GM12873 (cell line): ENCODE measurements around the gene PNPLA2.

Experiments used
- CTCF ChIP-seq: IDR thresholded peaks from 2 replicates; pipeline ENCODE4 v1.5.1; 2012; ENCODE audit warnings: low read depth, mild to moderate bottlenecking, moderate library complexity, low read length, control low read depth; ENCODE audit not compliant: insufficient read depth; ENCODE audit errors: missing control alignments

The PNPLA2 gene

GRCh38 chr11:779955-780532 is 38.7 kb upstream of the PNPLA2 start:
- TF ChIP-seq CTCF: no peak

DNA sequence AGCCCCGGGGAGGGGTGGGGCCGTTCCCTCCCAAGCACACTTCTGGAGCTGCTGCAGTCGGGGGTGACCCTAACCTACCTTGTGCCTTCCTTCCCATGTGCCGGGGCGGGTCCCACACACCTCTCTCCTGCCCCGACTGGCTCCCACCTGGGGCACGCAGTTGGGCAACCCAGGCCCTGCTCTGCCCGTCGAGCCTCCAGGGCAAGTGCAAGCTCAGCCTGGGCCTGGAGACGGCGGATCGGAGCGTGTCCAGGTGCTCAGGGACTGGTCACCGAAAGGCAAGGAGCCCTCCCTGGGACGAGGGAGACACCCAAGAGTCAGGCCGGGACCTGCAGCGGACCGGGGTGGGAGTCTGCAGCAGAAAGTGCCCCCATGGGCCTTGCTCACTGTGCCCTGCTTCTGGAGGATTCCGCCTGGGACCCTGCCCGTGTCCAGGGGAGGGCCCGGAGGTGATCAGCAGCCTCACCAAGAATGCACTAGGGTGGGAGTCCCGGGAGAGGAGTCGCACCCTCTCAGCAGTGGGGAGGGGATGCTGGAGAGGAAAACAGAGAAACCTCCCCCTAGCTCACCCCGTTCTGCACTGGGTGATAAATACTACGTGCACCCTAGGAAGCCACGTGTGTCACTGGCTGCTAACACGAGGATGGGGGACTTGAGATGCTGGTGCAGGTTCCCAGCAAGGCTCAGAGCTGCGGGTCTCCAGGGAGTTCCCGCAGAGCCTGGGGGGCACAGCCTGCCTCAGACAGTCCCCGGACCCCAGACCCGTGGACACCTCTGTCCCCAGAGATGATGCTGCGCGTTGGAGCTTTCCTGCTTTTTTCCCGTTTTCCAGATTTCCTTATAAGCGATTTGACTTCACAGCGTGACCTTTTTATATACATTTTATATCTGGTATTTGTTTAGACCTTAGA is 36.2 kb upstream of the PNPLA2 start:
- TF ChIP-seq CTCF: no peak

- TF ChIP-seq CTCF: no peak
Measured at GRCh38 chr11:783581-784015, 35.1 kb upstream of the PNPLA2 start.

- no peak for TF ChIP-seq CTCF
Measured at GRCh38 chr11:786235-787083, 32.3 kb upstream of the PNPLA2 start.

- no peak for TF ChIP-seq CTCF
Measured at GRCh38 chr11:787084-787675, 31.5 kb upstream of the PNPLA2 start.

GRCh38 chr11:788009-788640 is 30.6 kb upstream of the PNPLA2 start:
- peak; percentile 25 for TF ChIP-seq CTCF
